Kidney (tissue), 14 donors: ENCODE data around the gene CEACAM16. TPM values are rescaled to one million over a fixed set of nuclear protein-coding genes. Genes with fewer than 3 reads are reported as not detected.

Experiments
- DNase-seq, 5 donors: peaks; one replicate each; pipeline ENCODE4 v3.0.0-alpha.2; 2013 to 2020
- FAIRE-seq: peaks from 2 replicates; lab custom pipeline; 2012; peaks lifted over from hg19 to GRCh38; lab: Jason Lieb, UNC
- H3K27ac ChIP-seq, 2 donors: one replicate each; pipeline ENCODE4 v1.7.0; 2013; ENCODE audit warnings: low read depth in 2 of 2, low read length in 2 of 2, inconsistent platforms in 1 of 2
- H3K27me3 ChIP-seq: one replicate; pipeline ENCODE4 v1.7.1; 2013; ENCODE audit warnings: low read length, inconsistent platforms; ENCODE audit not compliant: control insufficient read depth, insufficient read depth
- H3K36me3 ChIP-seq, 3 donors: one replicate each; pipeline versions ENCODE4 v1.7.0 to v1.7.1; 2013; ENCODE audit warnings: low read length in 3 of 3, control low read depth in 1 of 3, inconsistent platforms in 1 of 3; ENCODE audit not compliant: insufficient read depth in 3 of 3, control insufficient read depth in 2 of 3
- H3K4me1 ChIP-seq, 3 donors: one replicate each; pipeline versions ENCODE4 v1.7.0 to v1.7.1; 2013; ENCODE audit warnings: low read length in 3 of 3, inconsistent platforms in 1 of 3, low read depth in 1 of 3; ENCODE audit not compliant: control insufficient read depth in 2 of 3, insufficient read depth in 2 of 3
- H3K4me3 ChIP-seq, 3 donors: one replicate each; pipeline versions ENCODE4 v1.7.0 to v1.8.1; 2013; ENCODE audit warnings: low read length in 3 of 3, control low read depth in 1 of 3, inconsistent platforms in 1 of 3
- H3K9ac ChIP-seq, 3 donors: one replicate each; pipeline versions ENCODE4 v1.7.0 to v1.7.1; 2013; ENCODE audit warnings: low read length in 3 of 3, control low read depth in 1 of 3, inconsistent platforms in 1 of 3
- H3K9me3 ChIP-seq, 3 donors: one replicate each; pipeline versions ENCODE4 v1.7.0 to v1.7.1; 2013; ENCODE audit warnings: low read length in 3 of 3, control low read depth in 1 of 3, inconsistent platforms in 1 of 3; ENCODE audit not compliant: control insufficient read depth in 2 of 3, insufficient read depth in 1 of 3
- CTCF ChIP-seq: IDR thresholded peaks from 3 replicates; pipeline ENCODE4 v1.5.1; 2012; ENCODE audit warnings: mild to moderate bottlenecking, moderate library complexity, borderline replicate concordance; ENCODE audit not compliant: insufficient read depth; ENCODE audit errors: extremely low read depth
- intact Hi-C: fragments of 100-400 bp; cut with DNase I; formaldehyde crosslinking; loops from one replicate; pipeline ENCODE4 v1.11.1; 2022
- polyA plus RNA-seq: library from polyadenylated mRNA; stranded (reverse); fragments of 350-450 nt; fragmentation: Illumina TruSeq; extraction: RNeasy Lipid Tissue Mini Kit (QIAGEN cat#74804); gene quantifications from one replicate; pipeline ENCODE4 v1.2.3, GENCODE V29; 2014; ENCODE audit warnings: low read depth, low replicate concordance; ENCODE audit not compliant: insufficient read depth
- total RNA-seq: library from RNA; stranded (reverse); fragmentation: NEBNext Ultra II Directional; extraction: Animal tissue kit (Norgen Biotek cat#: 25700); gene quantifications from one replicate; pipeline ENCODE4 v1.2.1, GENCODE V29; 2021
- donor health status: control.
- donor health status: control.
- donor health status: control.
- donor health status: control.
- donor health status: control.
- donor health status: DM: yes; HTN: yes; CAD: no.
- donor health status: Normal renal cell carcinoma (clear cell type).

The CEACAM16 gene
- total and polyA plus RNA-seq, 2 donors from 2014 or later: not detected

- Histone ChIP-seq H3K27ac (no peak overlapping the region), H3K4me1 (peaks cover 0 to 6% (median 0%) of the 10 kb centered on the region in 3 donors), H3K9ac (no peak overlapping the region), H3K4me3 (no peak overlapping the region), H3K27me3 (no peaks in the 10 kb centered on the region), H3K36me3 (peaks cover 11 to 36% (median 19%) of the 10 kb centered on the region in 3 donors), H3K9me3 (no peaks in the 10 kb centered on the region)
- FAIRE-seq (no peak), DNase-seq (peak in 4 of 5 donors; percentile 47 to 83 (median 72))
- intact Hi-C loops: no loop called here
- TF ChIP-seq CTCF: no peak
Observed at GRCh38 chr19:44662691-44663385, 36.1 kb upstream of the CEACAM16 start.

GRCh38 chr19:44663996-44664395 is 35.0 kb upstream of the CEACAM16 start:
- Histone ChIP-seq H3K4me1 (peaks cover 0 to 6% (median 0%) of the 10 kb centered on the region in 3 donors), H3K4me3 (no peak overlapping the region), H3K36me3 (peaks cover 9 to 24% (median 16%) of the 10 kb centered on the region in 3 donors), H3K9ac (no peak overlapping the region), H3K9me3 (no peaks in the 10 kb centered on the region), H3K27me3 (no peaks in the 10 kb centered on the region), H3K27ac (no peak overlapping the region)
- FAIRE-seq: no peak
- intact Hi-C loops: no loop called here
- no peak for DNase-seq
- TF ChIP-seq CTCF: no peak

GRCh38 chr19:44664976-44665375 is 34.0 kb upstream of the CEACAM16 start:
- peaks cover 0 to 6% (median 0%) of the 10 kb centered on the region in 3 donors for H3K4me1 ChIP-seq
- FAIRE-seq (no peak), DNase-seq (no peak)
- H3K9ac ChIP-seq: no peak overlapping the region
- H3K4me3 ChIP-seq: no peak overlapping the region
- peaks cover 6 to 17% (median 12%) of the 10 kb centered on the region in 3 donors for H3K36me3 ChIP-seq
- H3K9me3 ChIP-seq: no peaks in the 10 kb centered on the region
- no peak for TF ChIP-seq CTCF
- intact Hi-C loops: no loop called here
- no peak overlapping the region for H3K27ac ChIP-seq
- H3K27me3 ChIP-seq: no peaks in the 10 kb centered on the region
